Measurements from ENCODE around the gene STARD10. TPM values are rescaled to one million over a fixed set of nuclear protein-coding genes. Genes with fewer than 3 reads are reported as not detected.

The STARD10 gene
- total RNA-seq, 1 donor from 2014 or later: 126 TPM

GRCh38 chr11:72775288-72776110 lies 18.3 kb downstream of the STARD10 start:
- Histone ChIP-seq H3K9me3 (no peaks in the 10 kb centered on the region), H3K27ac (no peak overlapping the region), H3K4me3 (no peak overlapping the region), H3K36me3 (no peaks in the 10 kb centered on the region), H3K4me1 (peaks cover 37% of the 10 kb centered on the region), H3K27me3 (ENCODE audit: low read depth) (no peaks in the 10 kb centered on the region)
- ATAC-seq: no peak
- DNase-seq: no peak
- TF ChIP-seq, protein P1, sequence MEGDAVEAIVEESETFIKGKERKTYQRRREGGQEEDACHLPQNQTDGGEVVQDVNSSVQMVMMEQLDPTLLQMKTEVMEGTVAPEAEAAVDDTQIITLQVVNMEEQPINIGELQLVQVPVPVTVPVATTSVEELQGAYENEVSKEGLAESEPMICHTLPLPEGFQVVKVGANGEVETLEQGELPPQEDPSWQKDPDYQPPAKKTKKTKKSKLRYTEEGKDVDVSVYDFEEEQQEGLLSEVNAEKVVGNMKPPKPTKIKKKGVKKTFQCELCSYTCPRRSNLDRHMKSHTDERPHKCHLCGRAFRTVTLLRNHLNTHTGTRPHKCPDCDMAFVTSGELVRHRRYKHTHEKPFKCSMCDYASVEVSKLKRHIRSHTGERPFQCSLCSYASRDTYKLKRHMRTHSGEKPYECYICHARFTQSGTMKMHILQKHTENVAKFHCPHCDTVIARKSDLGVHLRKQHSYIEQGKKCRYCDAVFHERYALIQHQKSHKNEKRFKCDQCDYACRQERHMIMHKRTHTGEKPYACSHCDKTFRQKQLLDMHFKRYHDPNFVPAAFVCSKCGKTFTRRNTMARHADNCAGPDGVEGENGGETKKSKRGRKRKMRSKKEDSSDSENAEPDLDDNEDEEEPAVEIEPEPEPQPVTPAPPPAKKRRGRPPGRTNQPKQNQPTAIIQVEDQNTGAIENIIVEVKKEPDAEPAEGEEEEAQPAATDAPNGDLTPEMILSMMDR (IDR thresholded peaks at IDR 0.05): no peak
- intact Hi-C loops (cut with DNase I): no loop called here

GRCh38 chr11:72774499-72774898 lies 19.3 kb downstream of the STARD10 start:
- no peak overlapping the region for H3K27ac ChIP-seq
- intact Hi-C loops (cut with DNase I): no loop called here
- no peaks in the 10 kb centered on the region for H3K9me3 ChIP-seq
- H3K36me3 ChIP-seq: no peaks in the 10 kb centered on the region
- ATAC-seq (no peak), DNase-seq (no peak)
- no peak overlapping the region for H3K4me3 ChIP-seq
- H3K4me1 ChIP-seq: peaks cover 27% of the 10 kb centered on the region
- no peaks in the 10 kb centered on the region for H3K27me3 ChIP-seq (ENCODE audit: low read depth)
- TF ChIP-seq, protein P1 (IDR thresholded peaks at IDR 0.05): no peak

DNA sequence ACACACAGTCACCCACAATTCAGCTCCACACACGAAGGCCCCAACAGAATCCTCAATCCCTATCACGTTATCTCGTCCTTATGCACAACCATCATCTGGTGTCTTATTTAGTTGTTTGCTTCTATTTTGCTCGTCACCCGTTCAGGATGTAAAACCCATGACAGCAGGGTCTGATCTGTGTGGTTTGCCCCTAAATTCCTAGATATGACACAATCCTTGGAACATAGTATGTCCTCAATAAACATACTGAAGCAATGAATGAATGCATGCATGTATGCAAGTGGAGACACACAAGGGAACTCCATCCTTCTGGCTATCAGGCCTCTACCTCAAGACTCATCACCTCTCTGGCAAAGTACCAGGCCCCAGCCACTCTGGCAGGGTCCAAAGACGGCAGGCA lies 20.2 kb downstream of the STARD10 start:
- H3K27me3 ChIP-seq (ENCODE audit: low read depth): no peaks in the 10 kb centered on the region
- TF ChIP-seq, protein P1 (IDR thresholded peaks at IDR 0.05): no peak
- no peak overlapping the region for H3K27ac ChIP-seq
- ATAC-seq (no peak), DNase-seq (no peak)
- no peak overlapping the region for H3K4me3 ChIP-seq
- no peaks in the 10 kb centered on the region for H3K36me3 ChIP-seq
- intact Hi-C loops (cut with DNase I): no loop called here
- H3K9me3 ChIP-seq: no peaks in the 10 kb centered on the region
- H3K4me1 ChIP-seq: peaks cover 26% of the 10 kb centered on the region

GRCh38 chr11:72773291-72773690 lies 20.6 kb downstream of the STARD10 start:
- peaks cover 22% of the 10 kb centered on the region for H3K4me1 ChIP-seq
- H3K27me3 ChIP-seq (ENCODE audit: low read depth): no peaks in the 10 kb centered on the region
- H3K27ac ChIP-seq: no peak overlapping the region
- no peaks in the 10 kb centered on the region for H3K36me3 ChIP-seq
- intact Hi-C loops (cut with DNase I): no loop called here
- no peaks in the 10 kb centered on the region for H3K9me3 ChIP-seq
- TF ChIP-seq, protein P1 (IDR thresholded peaks at IDR 0.05): no peak
- DNase-seq (no peak), ATAC-seq (no peak)
- H3K4me3 ChIP-seq: no peak overlapping the region

- Histone ChIP-seq H3K27me3 (ENCODE audit: low read depth) (no peaks in the 10 kb centered on the region), H3K9me3 (no peaks in the 10 kb centered on the region), H3K4me1 (peaks cover 12% of the 10 kb centered on the region), H3K4me3 (no peak overlapping the region), H3K36me3 (no peaks in the 10 kb centered on the region), H3K27ac (no peak overlapping the region)
- DNase-seq: no peak
- intact Hi-C loops (cut with DNase I): no loop called here
- ATAC-seq: no peak
- TF ChIP-seq, protein P1 (IDR thresholded peaks at IDR 0.05): no peak
These were observed 21.8 kb downstream of the STARD10 start for GRCh38 chr11:72772059-72772458.

All from lower lobe of right lung (tissue), 2 donors.